ENCODE data around the gene CAV2.

CAV2 gene

GRCh38 chr7:116490351-116490750 is 9.2 kb upstream of the CAV2 start:
- no CpG with 5 or more reads among the region's 2 CpGs for WGBS
- H2BK12ac ChIP-seq (ENCODE audit: low read length in 2 of 2), result no peak overlapping the region
- H3K4me1 ChIP-seq (ENCODE audit: control insufficient read depth, insufficient read depth, low read depth, low read length), result no peaks in the 10 kb centered on the region

GRCh38 chr7:116491887-116492653 is 7.5 kb upstream of the CAV2 start:
- no peak overlapping the region for H2BK12ac ChIP-seq (ENCODE audit: low read length in 2 of 2)
- H3K9me3 ChIP-seq (ENCODE audit: control insufficient read depth, low read length), result no peaks in the 10 kb centered on the region
- no peak overlapping the region for H3K27ac ChIP-seq (ENCODE audit: low read length, poor library complexity, severe bottlenecking)
- no peak overlapping the region for H4K8ac ChIP-seq (ENCODE audit: low read length)
- H3K4me2 ChIP-seq (ENCODE audit: low read length, poor library complexity, severe bottlenecking), result no peak overlapping the region
- no peak overlapping the region for H2BK120ac ChIP-seq (ENCODE audit: low read depth, low read length)
- H3K36me3 ChIP-seq (ENCODE audit: control insufficient read depth in 1 of 2, insufficient read depth in 2 of 2, low read depth in 1 of 2, low read length in 2 of 2), result no peaks in the 10 kb centered on the region
- no peak overlapping the region for H4K91ac ChIP-seq (ENCODE audit: low read length)
- no peaks in the 10 kb centered on the region for H3K79me1 ChIP-seq (replicated peaks; ENCODE audit: low read length, poor library complexity, severe bottlenecking)
- H3K18ac ChIP-seq (ENCODE audit: low read depth in 1 of 2, low read length in 2 of 2), result no peak overlapping the region
- no peak for DNase-seq
- no peak overlapping the region for H2BK15ac ChIP-seq (ENCODE audit: low read depth, poor library complexity, severe bottlenecking)
- H3K4me3 ChIP-seq (ENCODE audit: insufficient read depth in 1 of 2, low read depth in 1 of 2, low read length in 2 of 2), result no peak overlapping the region
- H2AK5ac ChIP-seq (ENCODE audit: low read length, severe bottlenecking), result no peak overlapping the region
- H3K9ac ChIP-seq (ENCODE audit: low read length), result no peak overlapping the region
- H3K14ac ChIP-seq (ENCODE audit: low read length in 2 of 2), result no peak overlapping the region
- no peak overlapping the region for H2BK5ac ChIP-seq (ENCODE audit: low read depth, low read length, poor library complexity, severe bottlenecking)
- no peak overlapping the region for H3K4ac ChIP-seq (ENCODE audit: low read depth in 1 of 2, low read length in 2 of 2)
- no peaks in the 10 kb centered on the region for H3K27me3 ChIP-seq (ENCODE audit: control insufficient read depth in 1 of 2, insufficient read depth in 1 of 2, low read length in 2 of 2)
- no peaks in the 10 kb centered on the region for H3K4me1 ChIP-seq (ENCODE audit: control insufficient read depth, insufficient read depth, low read depth, low read length)
- H2AFZ ChIP-seq (ENCODE audit: low read depth, low read length), result no peak overlapping the region
- H3K23ac ChIP-seq (ENCODE audit: low read length in 2 of 2), result no peak overlapping the region
- WGBS, result 27% methylated on average over 1 of the region's 3 CpGs

More at GRCh38 chr7:116490351-116490750, 9.2 kb upstream of the CAV2 start:
- no peak overlapping the region for H4K91ac ChIP-seq (ENCODE audit: low read length)
- no peak overlapping the region for H3K4me2 ChIP-seq (ENCODE audit: low read length, poor library complexity, severe bottlenecking)
- no peaks in the 10 kb centered on the region for H3K9me3 ChIP-seq (ENCODE audit: control insufficient read depth, low read length)
- H3K23ac ChIP-seq (ENCODE audit: low read length in 2 of 2), result no peak overlapping the region
- no peaks in the 10 kb centered on the region for H3K36me3 ChIP-seq (ENCODE audit: control insufficient read depth in 1 of 2, insufficient read depth in 2 of 2, low read depth in 1 of 2, low read length in 2 of 2)
- no peak overlapping the region for H2BK5ac ChIP-seq (ENCODE audit: low read depth, low read length, poor library complexity, severe bottlenecking)
- no peak overlapping the region for H2AFZ ChIP-seq (ENCODE audit: low read depth, low read length)
- H3K4ac ChIP-seq (ENCODE audit: low read depth in 1 of 2, low read length in 2 of 2), result no peak overlapping the region
- no peak overlapping the region for H2AK5ac ChIP-seq (ENCODE audit: low read length, severe bottlenecking)
- H3K4me3 ChIP-seq (ENCODE audit: insufficient read depth in 1 of 2, low read depth in 1 of 2, low read length in 2 of 2), result no peak overlapping the region
- no peak overlapping the region for H3K18ac ChIP-seq (ENCODE audit: low read depth in 1 of 2, low read length in 2 of 2)
- no peak overlapping the region for H4K8ac ChIP-seq (ENCODE audit: low read length)
- no peak overlapping the region for H2BK15ac ChIP-seq (ENCODE audit: low read depth, poor library complexity, severe bottlenecking)
- no peak overlapping the region for H2BK120ac ChIP-seq (ENCODE audit: low read depth, low read length)
- DNase-seq, result no peak
- H3K27ac ChIP-seq (ENCODE audit: low read length, poor library complexity, severe bottlenecking), result no peak overlapping the region
- H3K9ac ChIP-seq (ENCODE audit: low read length), result no peak overlapping the region
- H3K27me3 ChIP-seq (ENCODE audit: control insufficient read depth in 1 of 2, insufficient read depth in 1 of 2, low read length in 2 of 2), result no peaks in the 10 kb centered on the region
- no peaks in the 10 kb centered on the region for H3K79me1 ChIP-seq (replicated peaks; ENCODE audit: low read length, poor library complexity, severe bottlenecking)
- no peak overlapping the region for H3K14ac ChIP-seq (ENCODE audit: low read length in 2 of 2)

- no peak overlapping the region for H2AFZ ChIP-seq (ENCODE audit: low read depth, low read length)
- H2BK12ac ChIP-seq (ENCODE audit: low read length in 2 of 2), result no peak overlapping the region
- 100% methylated on average over 2 of the region's 3 CpGs for WGBS
- H2BK120ac ChIP-seq (ENCODE audit: low read depth, low read length), result no peak overlapping the region
- H2AK5ac ChIP-seq (ENCODE audit: low read length, severe bottlenecking), result no peak overlapping the region
- H4K8ac ChIP-seq (ENCODE audit: low read length), result no peak overlapping the region
- no peak overlapping the region for H3K4me2 ChIP-seq (ENCODE audit: low read length, poor library complexity, severe bottlenecking)
- no peak for DNase-seq
- H3K27me3 ChIP-seq (ENCODE audit: control insufficient read depth in 1 of 2, insufficient read depth in 1 of 2, low read length in 2 of 2), result no peaks in the 10 kb centered on the region
- no peak overlapping the region for H3K4ac ChIP-seq (ENCODE audit: low read depth in 1 of 2, low read length in 2 of 2)
- H2BK15ac ChIP-seq (ENCODE audit: low read depth, poor library complexity, severe bottlenecking), result no peak overlapping the region
- no peak overlapping the region for H3K18ac ChIP-seq (ENCODE audit: low read depth in 1 of 2, low read length in 2 of 2)
- no peak overlapping the region for H3K27ac ChIP-seq (ENCODE audit: low read length, poor library complexity, severe bottlenecking)
- H3K9ac ChIP-seq (ENCODE audit: low read length), result no peak overlapping the region
- no peaks in the 10 kb centered on the region for H3K9me3 ChIP-seq (ENCODE audit: control insufficient read depth, low read length)
- no peaks in the 10 kb centered on the region for H3K4me1 ChIP-seq (ENCODE audit: control insufficient read depth, insufficient read depth, low read depth, low read length)
- no peak overlapping the region for H4K91ac ChIP-seq (ENCODE audit: low read length)
- no peak overlapping the region for H2BK5ac ChIP-seq (ENCODE audit: low read depth, low read length, poor library complexity, severe bottlenecking)
- no peak overlapping the region for H3K14ac ChIP-seq (ENCODE audit: low read length in 2 of 2)
- H3K79me1 ChIP-seq (replicated peaks; ENCODE audit: low read length, poor library complexity, severe bottlenecking), result no peaks in the 10 kb centered on the region
- no peak overlapping the region for H3K4me3 ChIP-seq (ENCODE audit: insufficient read depth in 1 of 2, low read depth in 1 of 2, low read length in 2 of 2)
- no peaks in the 10 kb centered on the region for H3K36me3 ChIP-seq (ENCODE audit: control insufficient read depth in 1 of 2, insufficient read depth in 2 of 2, low read depth in 1 of 2, low read length in 2 of 2)
- no peak overlapping the region for H3K23ac ChIP-seq (ENCODE audit: low read length in 2 of 2)
These were observed 6.9 kb upstream of the CAV2 start for GRCh38 chr7:116492654-116493109.

GRCh38 chr7:116493449-116493848 is 6.1 kb upstream of the CAV2 start:
- Histone ChIP-seq H3K79me1 (replicated peaks; ENCODE audit: low read length, poor library complexity, severe bottlenecking) (no peaks in the 10 kb centered on the region), H2BK120ac (ENCODE audit: low read depth, low read length) (no peak overlapping the region), H3K9me3 (ENCODE audit: control insufficient read depth, low read length) (no peaks in the 10 kb centered on the region), H2AFZ (ENCODE audit: low read depth, low read length) (no peak overlapping the region), H3K4ac (ENCODE audit: low read depth in 1 of 2, low read length in 2 of 2) (no peak overlapping the region), H4K91ac (ENCODE audit: low read length) (no peak overlapping the region), H3K36me3 (ENCODE audit: control insufficient read depth in 1 of 2, insufficient read depth in 2 of 2, low read depth in 1 of 2, low read length in 2 of 2) (no peaks in the 10 kb centered on the region), H3K27me3 (ENCODE audit: control insufficient read depth in 1 of 2, insufficient read depth in 1 of 2, low read length in 2 of 2) (no peaks in the 10 kb centered on the region), H3K27ac (ENCODE audit: low read length, poor library complexity, severe bottlenecking) (no peak overlapping the region), H3K4me2 (ENCODE audit: low read length, poor library complexity, severe bottlenecking) (no peak overlapping the region), H2AK5ac (ENCODE audit: low read length, severe bottlenecking) (no peak overlapping the region), H3K18ac (ENCODE audit: low read depth in 1 of 2, low read length in 2 of 2) (no peak overlapping the region), H3K23ac (ENCODE audit: low read length in 2 of 2) (no peak overlapping the region), H3K4me1 (ENCODE audit: control insufficient read depth, insufficient read depth, low read depth, low read length) (no peaks in the 10 kb centered on the region), H2BK12ac (ENCODE audit: low read length in 2 of 2) (no peak overlapping the region), H4K8ac (ENCODE audit: low read length) (no peak overlapping the region), H3K9ac (ENCODE audit: low read length) (no peak overlapping the region), H3K14ac (ENCODE audit: low read length in 2 of 2) (no peak overlapping the region), H3K4me3 (ENCODE audit: insufficient read depth in 1 of 2, low read depth in 1 of 2, low read length in 2 of 2) (no peak overlapping the region), H2BK5ac (ENCODE audit: low read depth, low read length, poor library complexity, severe bottlenecking) (no peak overlapping the region), H2BK15ac (ENCODE audit: low read depth, poor library complexity, severe bottlenecking) (no peak overlapping the region)
- WGBS, result no CpG with 5 or more reads among the region's 1 CpG
- no peak for DNase-seq
